GM19324 (cell line): ENCODE data around the gene PNMA6E.

Source experiments
- ATAC-seq: cut with Tn5 transposase; IDR thresholded peaks from one replicate; pipeline ENCODE4 v1.9.1; 2021; ENCODE audit warnings: mild to moderate bottlenecking, moderate library complexity; ENCODE audit not compliant: unreplicated experiment, low FRiP score

Gene PNMA6E

DNA sequence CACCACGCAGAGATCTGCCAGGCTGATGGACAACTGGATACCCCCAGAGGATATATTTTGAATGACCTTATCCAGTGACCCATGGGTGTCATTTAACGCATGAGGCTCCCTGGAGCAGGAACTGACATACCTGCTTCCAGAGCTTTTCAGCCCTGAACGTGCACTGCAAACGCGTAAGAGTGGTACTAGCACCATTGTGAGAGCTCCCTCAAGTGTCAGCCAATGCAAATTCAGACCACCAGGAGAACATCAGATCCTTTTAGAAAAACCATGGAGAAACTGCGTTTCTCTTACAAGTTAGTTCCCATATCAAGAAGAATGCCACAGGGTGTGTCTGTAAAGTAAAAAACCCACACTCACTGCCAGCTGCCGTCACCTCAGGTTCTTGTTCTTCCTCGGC, 37.4 kb upstream of the PNMA6E start:
- ATAC-seq: no peak

DNA sequence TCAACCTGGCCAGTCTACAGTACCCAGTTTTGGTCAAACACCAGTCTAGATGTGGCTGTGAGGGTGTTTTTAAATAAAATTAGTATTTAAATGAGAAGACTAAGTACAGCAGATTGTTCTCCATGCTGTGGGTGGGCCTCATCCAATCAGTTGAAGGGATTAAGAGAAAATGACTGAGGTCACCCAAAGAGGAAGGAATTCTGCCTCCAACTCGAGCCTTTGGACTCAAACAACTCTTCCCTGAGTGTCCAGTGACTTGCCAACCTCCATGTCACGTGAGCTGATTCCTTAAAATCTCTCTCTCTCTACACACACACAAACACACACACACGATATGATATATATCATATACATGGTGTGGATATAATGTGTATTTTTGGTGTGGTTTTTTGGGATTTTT, 34.7 kb upstream of the PNMA6E start:
- no peak for ATAC-seq

DNA sequence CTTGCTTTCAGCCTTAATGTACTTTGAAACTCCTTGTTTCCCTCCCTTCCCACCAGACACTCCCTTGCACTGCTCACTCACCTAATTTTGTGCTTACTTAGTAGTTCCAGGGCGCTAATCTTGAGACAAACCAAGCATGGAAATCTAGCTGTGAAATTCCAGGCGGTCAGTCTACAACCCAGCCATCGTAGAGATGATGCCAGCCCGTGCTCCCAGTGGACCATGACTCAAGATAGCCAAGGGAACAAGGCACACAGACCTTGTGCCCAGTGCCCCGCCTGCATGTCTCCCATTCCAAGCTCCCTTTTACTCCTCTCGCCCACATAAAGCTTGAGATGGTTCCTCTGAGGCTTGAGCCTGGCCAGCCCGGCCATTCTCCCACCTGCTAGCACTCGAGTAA, 33.7 kb upstream of the PNMA6E start:
- ATAC-seq: no peak

DNA sequence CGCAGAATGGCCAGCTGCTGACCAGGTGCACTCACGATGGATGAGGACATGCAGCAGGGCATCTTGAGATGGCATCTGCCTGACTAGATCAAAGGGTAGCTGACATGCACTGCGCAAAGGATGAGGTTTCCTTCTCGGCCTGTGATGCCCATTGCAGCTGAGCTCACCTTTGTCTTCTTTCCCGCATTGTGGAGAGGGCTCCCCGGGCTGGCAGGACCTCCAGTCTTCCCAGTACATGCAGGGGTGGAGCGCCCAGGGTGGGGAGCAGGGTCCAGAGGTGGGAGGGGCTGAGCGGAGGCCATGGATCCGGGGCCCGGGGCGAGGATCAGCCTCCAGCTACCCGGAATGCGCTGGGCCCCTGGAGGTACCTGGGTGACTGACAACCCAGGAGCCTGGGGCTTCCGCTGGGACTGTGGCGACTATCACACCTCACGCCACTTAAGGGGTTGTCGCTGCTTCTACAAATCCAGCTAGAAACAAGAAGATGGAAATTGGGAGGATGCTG, 32.7 kb upstream of the PNMA6E start:
- no peak for ATAC-seq

DNA sequence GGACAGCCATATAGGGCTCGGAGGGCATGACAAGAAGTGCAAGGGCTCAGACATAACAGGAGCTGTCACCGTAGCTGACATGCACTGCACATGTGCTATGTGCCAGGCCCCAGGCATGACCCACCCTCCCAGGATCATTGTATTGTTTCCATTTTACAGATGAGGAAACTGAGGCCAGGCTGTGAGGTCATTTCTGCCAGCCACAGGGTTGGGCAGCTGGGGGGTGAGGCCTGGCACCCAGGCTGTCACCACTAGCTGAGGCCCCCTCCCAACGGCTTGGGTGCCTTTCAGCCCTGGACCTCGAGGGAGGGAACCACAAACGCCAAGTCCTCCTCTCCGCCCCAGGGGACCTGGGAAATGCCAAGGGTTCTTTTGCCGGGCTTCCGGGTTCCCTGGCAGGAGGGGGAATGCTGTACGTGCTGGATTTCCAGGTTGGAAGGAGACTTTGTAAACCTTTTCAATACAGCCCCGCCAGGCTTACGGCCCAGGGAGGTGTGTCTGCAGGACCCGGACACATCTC, 32.1 kb upstream of the PNMA6E start:
- ATAC-seq: no peak

DNA sequence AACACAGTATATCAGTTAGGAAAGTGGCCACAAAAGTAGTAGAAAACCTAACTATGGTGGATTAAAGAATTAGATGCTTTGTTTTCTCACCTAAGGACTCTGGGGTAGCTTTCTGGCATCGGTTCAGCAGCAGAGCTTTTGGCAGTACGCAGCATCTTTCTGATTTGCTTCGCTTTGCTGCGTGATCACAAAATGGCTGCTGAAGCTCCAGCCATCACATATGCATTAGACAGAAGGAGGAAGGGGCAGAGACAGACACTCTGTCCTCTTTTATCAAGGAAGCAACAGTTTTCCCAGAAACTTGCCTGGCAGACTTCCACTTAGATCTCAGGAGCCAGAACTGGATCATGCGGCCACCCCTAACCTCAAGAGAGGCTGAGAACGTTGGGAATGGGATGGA, 29.6 kb upstream of the PNMA6E start:
- no peak for ATAC-seq

DNA sequence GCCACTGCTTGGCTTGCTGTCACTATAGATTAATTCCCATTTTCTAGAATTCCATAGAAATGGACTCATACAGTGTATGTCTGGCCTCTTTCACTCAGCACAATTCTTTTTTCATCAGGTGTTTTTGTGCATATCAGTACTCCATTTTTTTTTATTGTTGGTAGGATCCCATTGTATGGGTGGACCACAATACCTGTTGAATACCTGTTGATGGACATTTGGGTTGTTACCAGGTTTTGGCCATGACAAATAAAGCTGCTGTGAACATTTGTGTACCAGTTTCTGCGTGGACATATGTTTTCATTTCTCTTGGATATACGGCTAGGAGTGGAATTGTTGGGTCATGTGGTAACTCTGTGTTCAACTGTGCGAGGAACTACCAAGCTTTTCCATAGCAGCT, 25.1 kb upstream of the PNMA6E start:
- no peak for ATAC-seq

DNA sequence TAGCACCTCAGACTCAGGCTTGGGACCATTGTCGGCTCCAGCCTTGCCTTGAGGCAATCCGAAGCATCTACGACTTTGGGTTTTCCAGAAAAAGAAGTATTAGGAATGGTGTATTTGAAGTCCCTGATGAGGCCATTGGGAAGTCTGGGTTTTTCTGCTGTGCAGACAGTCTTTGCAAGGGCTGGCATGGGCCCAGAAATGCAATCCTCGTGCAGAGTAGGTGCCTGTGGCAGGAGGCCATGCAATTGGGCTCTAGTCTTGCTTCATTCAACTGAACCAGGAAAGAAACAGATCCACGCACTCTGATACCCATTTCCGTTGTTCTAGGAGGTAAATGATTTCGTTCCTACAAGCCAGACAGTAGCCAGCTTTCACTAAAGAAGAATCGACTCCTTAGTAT, 22.5 kb upstream of the PNMA6E start:
- ATAC-seq: no peak

DNA sequence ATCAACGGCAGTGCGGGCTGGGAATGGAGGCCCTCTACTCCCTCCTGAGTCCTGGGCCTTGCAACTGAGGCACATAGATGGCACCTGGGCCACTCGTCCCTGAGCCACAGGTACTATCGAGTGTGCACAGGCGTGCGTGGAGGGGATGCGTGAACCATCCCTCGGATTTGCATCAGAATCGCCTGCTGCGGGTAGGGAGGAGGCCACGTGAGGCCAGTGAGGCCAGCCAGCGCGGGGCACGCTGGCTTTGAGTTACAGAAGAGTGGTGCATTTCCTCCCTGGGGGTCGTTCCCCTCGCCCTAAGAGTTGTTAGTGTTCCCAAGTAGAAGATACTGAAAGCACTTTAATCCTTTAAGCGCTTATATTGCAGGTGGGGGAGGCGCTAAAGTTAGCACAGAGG, 20.7 kb upstream of the PNMA6E start:
- ATAC-seq: no peak

DNA sequence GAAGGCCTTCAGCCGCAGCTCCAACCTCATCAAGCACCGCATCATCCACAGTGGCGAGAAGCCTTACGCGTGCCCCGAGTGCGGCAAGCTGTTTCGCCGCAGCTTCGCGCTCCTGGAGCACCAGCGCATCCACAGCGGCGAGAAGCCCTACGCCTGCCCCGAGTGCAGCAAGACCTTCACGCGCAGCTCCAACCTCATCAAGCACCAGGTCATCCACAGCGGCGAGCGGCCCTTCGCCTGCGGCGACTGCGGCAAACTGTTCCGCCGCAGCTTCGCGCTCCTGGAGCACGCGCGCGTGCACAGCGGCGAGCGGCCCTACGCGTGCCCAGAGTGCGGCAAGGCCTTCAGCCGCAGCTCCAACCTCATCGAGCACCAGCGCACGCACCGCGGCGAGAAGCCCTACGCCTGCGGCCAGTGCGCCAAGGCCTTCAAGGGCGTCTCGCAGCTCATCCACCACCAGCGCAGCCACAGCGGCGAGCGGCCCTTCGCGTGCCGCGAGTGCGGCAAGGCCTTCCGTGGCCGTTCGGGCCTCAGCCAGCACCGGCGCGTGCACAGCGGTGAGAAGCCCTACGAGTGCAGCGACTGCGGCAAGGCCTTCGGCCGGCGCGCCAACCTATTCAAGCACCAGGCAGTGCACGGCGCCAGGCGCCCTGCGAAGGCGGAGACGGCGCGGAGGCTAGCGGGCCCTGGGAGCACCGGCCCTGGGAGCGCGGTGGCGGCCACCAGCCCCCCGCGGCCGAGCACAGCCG, 19.9 kb upstream of the PNMA6E start:
- ATAC-seq: no peak

DNA sequence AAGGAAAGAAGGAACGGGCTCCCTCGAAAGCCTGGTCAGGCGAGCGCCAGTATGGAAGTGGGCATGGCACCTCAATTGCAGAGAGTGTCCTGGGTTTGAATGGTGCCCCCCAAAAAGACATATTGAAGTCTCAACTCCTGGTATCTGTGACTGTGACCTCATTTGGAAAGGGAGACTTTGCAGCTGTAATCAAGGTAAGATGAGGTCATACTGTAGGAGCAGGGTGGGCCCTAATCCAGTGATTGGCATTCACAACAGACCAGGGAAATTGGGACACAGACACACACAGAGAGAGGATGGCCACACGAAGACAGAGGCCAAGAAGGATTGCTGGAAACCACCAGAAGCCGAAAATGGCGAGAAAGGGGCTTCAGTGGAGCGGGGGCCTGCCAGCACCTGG, 16.5 kb upstream of the PNMA6E start:
- no peak for ATAC-seq

DNA sequence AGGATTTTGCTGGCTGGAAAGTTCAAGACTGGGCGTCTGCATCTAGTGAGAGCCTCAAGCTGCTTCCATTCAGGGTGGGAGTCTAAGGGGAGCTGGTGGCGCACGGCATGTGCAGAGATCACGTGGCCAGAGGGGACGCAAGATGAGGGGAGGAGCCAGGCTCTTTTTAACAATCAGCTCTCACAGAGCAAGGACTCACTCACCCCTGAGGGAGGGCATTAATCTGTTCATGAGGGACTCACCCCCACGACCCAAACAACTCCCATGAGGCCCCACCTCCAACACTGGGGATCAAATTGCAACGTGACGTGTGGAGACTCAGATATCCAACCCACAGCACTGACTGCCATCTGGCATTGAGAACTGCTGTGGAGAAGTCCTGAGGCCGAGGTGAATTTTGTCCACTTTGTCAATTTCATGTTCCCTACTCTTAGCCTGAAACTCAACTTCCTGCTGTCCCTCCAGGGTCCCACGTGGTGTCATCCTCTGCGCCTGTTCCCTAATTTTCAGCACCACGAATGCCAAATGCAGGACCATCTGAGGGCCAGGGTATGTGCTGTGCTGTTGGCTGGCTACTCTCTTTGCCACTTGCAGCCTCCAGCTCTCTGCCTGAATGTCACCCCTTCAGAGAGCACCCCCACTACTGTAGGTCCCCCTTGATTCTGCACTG, 15.8 kb upstream of the PNMA6E start:
- no peak for ATAC-seq

DNA sequence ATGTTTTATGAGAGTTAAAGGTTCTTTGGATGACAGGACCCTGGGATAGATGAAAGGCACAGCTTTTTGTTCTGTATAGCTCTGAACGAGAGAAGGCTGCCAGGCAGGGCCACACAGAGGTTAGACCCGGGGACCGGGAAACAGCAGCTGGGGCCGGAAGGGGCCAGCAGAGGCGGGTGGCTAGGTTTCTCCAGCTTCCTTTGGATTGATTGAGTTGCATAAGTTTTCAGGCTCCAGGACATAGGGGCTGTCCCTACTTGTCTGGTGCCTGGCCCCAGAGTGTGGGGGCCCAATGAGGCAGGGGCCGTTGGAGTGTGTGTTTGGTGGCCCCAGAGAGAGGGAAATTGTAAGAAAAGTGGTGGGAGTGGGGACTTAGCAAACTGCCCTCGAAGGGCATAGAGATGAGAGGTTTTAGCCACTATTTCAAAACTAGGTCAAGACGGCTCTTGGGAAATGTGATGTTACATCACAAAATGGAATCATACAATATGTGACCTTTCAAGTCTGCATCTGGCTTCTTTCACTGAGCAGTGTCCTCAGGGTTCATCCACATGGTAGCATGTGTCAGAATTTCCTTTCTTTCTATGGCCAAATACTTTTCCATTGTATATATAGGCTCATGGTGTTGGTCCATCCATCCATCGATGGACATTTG, 13.8 kb upstream of the PNMA6E start:
- no peak for ATAC-seq

DNA sequence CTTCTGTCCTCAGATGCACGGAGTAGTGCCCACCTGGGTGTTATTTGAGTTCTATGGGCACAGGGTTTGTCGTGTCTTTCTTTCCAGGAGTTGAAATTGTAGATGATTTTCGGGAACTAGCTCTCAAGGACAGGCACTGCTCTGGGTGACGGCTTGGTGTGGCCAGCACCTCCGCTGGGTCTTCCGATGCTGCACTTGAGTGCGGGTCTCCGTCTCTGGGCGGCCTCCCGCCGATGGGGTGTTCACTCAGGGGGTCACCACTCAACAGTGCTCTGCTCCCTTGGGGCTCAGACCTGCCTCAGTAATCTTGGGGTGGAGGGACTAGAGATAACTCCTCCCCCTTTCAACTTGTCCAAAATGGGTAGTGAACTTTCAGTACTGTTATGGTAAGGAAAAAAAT, 12.6 kb upstream of the PNMA6E start:
- no peak for ATAC-seq

DNA sequence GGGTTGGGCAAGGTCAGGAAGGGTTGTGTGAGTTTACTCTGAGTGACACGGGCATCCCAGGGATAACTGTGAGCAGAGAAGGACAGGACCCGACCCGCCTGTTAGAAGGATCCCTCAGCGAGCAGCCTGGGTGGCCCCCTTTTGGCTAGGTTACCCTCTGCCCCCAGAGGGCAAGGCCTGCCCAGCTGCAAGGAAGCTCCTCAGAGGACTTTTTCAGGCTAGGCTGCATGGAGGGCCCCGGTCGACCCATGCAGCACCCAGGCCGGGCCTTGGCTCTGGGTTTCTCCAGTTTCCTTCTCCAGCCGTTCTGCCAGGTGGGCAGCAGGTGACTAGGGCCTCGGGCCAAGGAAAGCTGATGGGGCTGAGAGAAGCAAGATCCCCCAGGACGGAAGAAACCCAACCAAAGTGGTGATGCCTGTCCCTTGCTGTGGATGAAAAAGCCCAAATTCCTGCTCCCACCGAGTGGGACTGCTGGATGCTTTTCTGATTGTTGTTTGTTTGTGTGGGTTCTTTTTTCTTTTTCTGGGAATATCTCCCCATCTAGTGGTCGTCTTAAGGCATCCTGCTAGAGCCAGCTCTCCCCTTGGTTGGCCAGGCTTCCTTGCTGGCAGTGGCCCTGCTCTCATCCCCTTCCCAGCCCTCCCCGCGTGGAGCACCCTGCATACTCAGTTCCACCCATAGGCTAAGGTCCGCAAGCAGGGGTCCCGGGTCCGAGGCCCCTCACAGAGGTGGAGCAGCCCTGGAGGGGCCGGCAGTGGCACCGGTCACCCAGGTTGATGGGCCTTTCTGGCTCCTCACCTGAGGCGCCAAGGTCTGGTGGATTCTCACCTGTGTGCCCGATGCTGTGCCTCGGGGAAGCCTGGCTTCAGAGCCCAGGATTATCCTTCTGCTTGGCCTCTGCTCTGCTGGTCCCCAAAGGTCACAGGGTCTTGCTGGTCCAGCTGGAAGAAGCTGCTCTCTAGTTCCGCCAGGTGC, 11.9 kb upstream of the PNMA6E start:
- no peak for ATAC-seq

DNA sequence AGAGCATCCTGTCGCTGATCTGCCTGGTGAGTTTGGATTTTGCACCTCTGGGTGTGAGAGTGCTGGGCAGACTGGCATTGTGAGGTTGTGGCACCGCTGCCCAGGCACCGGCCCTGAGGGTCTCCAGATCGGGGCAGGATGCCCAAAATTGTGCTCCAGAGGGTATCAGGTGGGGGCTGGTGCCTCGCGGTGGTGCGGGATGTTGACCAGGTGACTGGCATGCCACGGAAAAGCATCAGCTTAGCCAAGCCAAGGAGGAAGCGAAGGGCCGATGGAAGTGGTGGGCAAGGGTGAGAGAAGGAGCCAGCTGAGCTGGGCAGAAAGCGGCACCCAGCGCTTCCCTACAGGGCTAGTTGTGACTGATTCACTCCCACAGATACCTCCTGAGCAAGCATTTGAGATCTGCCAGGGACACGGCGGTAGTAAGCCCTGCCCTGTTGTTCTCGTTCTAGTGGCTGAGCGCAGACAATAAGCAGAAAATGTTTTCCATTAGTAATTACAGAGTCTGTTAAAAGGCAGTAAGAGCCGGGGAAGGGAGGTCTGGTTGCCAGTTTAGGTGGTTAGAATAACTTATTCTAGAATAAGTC, 10.9 kb upstream of the PNMA6E start:
- ATAC-seq: no peak

DNA sequence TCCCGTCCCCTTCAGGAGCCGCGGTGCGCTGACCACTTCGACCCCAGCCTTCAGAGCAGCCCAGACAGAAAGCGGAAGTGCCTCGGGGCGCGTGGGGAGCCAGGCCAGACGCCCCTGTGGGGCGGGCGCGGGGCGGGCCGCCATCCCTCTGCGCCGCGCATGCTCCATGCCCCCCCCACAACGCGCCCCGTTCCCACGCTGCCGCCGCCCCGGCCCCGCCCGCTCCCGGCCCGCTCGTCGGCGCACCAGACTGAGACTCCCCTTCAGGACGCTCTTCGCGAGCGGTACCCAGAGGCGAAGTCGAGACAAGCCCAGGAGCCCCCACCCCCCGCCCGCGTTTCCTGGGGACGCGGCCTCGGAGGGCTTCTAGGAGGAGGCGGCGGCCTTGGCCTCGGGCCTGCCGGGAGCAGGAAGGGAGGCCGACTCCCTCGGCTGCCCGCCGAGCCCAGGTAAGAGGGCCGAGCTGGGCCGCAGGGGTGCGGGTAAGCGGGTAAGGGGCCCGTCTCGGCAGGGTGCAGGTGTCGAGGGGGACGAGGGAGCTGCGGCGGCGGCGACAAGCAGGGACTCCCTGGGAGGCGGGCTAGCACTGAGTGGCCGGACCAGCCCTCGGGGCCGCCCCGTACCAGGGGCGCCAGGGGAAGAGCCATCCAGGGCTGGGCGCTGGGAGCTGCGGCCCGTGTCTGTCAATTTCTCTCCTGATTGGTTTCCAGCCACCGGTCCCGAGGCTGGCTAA, 10.3 kb upstream of the PNMA6E start, which contains the start of gene ZFP92:
Gene ZFP92, plus strand, starts transcription at position 218 of the 733 bp plus-strand sequence. CDS start 6,851 bp downstream, outside the sequence.
- no peak for ATAC-seq

DNA sequence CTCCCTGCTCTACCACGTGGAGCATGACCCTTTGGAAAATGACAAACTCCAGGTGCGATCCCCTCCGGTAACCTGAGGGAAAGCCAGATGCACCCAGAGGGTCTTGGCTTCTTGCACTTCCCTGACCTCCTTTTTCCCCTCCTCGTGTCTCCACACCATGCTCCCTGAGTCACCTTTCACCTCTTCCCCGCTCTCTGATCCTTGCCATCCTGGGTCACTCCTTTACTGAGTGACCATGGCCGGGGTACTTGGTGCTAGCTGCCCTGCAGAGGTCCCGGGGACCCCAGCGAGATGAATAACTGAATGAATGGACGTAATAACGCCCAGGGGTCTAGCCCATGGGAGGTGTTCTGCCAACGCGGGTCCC, 9.7 kb upstream of the PNMA6E start:
- no peak for ATAC-seq

DNA sequence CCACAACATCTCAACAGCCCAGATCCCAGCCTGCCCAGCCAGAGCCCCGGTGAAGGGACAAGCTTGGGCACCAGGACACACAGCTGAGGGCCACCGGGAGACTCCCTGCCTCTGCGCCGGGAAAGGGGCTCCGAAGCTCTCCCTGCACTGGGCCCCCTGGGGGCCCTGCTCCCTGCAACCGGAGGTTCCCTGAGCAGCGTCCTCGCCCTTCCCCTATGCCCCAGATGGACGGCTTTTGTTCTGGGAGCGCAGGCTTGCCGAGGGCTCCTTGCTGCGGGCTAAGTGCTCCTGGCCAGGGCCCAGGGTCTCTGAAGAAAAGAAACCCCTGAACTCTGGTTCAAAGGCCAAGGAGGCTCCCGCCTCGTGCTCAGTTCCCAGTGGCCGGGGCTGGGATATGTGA, 9.2 kb upstream of the PNMA6E start:
- no peak for ATAC-seq
